ENCODE results near the gene AGPAT3. TPM values are rescaled to one million over a fixed set of nuclear protein-coding genes. Genes with fewer than 3 reads are reported as not detected.

Gene AGPAT3
- total RNA-seq, 1 donor from 2014 or later, result 97.6 TPM

- ATAC-seq, result peak; percentile 54
- DNase-seq, result peak; percentile 64
- intact Hi-C loops (cut with micrococcal nuclease), result no loop called here
These were observed 48.9 kb downstream of the AGPAT3 start for GRCh38 chr21:43913928-43914327.

DNA sequence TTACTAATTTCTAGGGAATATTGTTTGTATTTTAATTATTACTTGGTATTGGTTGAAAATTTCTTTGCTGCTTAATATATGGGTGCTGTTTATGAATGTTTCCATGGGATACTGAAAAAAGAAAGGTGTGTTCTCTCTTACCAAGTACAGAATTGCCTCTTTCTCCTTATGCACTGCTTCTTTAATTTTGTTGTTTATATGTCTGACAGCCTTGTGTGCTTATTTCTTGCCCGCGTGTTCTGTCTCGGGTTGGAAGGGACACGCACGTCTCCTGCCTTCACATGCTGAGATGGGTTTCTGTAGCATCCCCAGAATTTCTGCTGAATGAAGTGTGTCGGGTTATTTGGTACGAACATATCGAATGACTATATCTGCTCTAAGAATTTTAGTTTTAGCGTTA, 51.1 kb downstream of the AGPAT3 start:
- intact Hi-C loops (cut with micrococcal nuclease), result no loop called here
- no peak for ATAC-seq
- no peak for DNase-seq

GRCh38 chr21:43916691-43917514, 51.9 kb downstream of the AGPAT3 start:
- DNase-seq, result no peak
- intact Hi-C loops (cut with micrococcal nuclease), result no loop called here
- peak; percentile 40 for ATAC-seq

DNA sequence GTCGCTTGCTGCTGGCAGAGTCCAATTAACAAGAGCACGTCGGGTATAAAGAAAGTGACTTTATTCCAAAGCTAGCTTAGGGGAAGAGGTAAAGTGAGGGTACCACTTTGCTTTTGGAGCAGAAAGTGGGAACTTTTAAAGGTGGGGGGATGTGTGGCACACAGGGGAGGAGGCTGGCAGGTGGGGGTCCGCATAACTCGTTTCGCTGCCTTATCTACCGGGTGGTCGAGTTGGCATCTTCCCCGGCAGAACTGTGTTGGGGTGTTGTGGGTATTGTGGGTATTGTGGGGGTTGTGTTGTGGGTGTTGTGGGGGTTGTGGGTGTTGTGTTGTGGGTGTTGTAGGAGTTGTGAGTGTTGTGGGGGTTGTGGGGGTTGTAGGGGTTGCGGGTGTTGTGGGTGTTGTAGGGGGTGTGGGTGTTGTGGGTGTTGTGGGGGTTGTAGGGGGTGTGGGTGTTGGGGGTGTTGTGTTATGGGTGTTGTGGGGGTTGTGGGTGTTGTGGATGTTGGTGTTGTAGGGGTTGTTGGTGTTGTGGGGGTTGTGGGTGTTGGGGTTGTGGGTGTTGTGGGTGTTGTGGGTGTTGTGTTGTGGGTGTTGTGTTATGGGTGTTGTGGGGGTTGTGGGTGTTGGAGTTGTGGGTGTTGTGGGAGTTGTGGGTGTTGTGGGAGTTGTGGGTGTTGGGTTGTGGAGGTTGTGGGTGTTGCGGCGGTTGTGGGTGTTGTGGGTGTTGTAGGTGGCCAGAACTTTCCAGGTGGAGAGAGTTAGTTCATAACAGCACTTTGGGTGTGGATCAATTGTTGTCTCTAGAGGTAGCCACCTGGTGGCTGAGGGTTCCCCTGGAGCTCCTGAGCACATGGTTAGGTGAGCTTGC, 52.7 kb downstream of the AGPAT3 start:
- DNase-seq, result no peak
- intact Hi-C loops (cut with micrococcal nuclease), result no loop called here
- ATAC-seq, result no peak

GRCh38 chr21:43918385-43918947, 53.4 kb downstream of the AGPAT3 start:
- ATAC-seq, result no peak
- DNase-seq, result no peak

GRCh38 chr21:43919283-43919682, 54.3 kb downstream of the AGPAT3 start:
- no peak for DNase-seq
- ATAC-seq, result no peak
- intact Hi-C loops (cut with micrococcal nuclease), result no loop called here

More at GRCh38 chr21:43918385-43918947, 53.4 kb downstream of the AGPAT3 start:
- intact Hi-C loops (cut with micrococcal nuclease), result no loop called here

GRCh38 chr21:43919871-43920801, 55.1 kb downstream of the AGPAT3 start:
- no peak for ATAC-seq
- intact Hi-C loops (cut with micrococcal nuclease), result no loop called here
- DNase-seq, result no peak

GRCh38 chr21:43921571-43921978, 56.6 kb downstream of the AGPAT3 start:
- ATAC-seq, result no peak
- intact Hi-C loops (cut with micrococcal nuclease), result no loop called here
- no peak for DNase-seq

- intact Hi-C loops (cut with micrococcal nuclease), result no loop called here
- no peak for DNase-seq
- ATAC-seq, result no peak
These were observed 57.2 kb downstream of the AGPAT3 start for GRCh38 chr21:43921979-43922945.

DNA sequence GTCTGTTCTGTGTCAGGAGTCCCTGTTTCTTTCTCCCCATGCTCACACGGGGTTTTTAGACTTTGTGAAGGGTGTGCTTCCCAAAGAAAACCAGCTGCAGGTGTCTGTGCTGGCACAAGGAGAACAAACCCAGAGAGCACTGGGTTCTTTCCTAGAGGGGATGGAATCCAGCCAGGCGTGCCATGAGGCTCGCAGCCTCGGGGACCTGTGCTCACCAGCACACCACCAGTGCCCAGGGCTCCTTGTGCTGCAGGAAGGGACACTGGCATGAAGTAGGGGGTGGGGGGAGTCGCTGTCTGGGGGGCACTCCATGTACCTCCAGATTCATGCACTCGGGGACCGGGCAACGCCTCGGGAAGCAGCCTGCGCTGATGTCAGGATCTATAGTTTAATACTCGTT, 57.9 kb downstream of the AGPAT3 start:
- intact Hi-C loops (cut with micrococcal nuclease), result no loop called here
- ATAC-seq (peak; percentile 66), DNase-seq (peak; percentile 63)

GRCh38 chr21:43923391-43923790, 58.4 kb downstream of the AGPAT3 start:
- ATAC-seq (peak; percentile 19), DNase-seq (peak; percentile 29)
- intact Hi-C loops (cut with micrococcal nuclease), result no loop called here

DNA sequence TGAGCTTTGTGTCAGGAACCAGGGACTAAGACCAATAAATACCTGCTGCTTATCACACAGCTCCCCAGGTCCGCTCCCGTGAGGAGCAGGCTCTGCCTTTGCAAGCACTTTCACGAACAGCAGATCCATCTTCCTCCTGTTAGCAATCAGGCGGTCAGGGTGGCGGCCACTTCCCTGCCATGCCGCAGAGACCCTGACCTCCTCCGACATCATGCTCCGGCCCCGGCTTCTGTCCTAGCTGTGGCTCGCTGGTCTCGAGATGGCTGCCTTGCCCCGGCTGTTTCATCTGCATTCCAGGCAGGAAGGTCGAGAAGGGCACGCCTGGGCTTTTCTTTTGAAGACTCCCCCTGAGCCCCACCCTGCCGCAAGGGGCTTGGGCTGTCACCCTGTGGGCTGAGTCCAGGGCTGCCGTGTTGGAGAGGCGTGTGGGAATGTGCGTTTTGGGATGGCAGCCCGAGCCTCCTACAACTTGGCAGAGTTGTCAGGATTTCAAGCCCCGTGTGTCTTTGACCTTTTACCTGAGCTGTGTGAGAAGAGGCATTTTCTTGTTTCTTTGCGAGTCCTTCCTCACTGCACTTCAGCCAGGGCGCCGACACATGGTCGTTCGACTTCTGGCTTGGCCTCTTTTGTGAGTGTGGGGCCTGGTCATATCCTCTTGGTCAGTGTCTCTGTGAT, 59.5 kb downstream of the AGPAT3 start:
- ATAC-seq, result no peak
- intact Hi-C loops (cut with micrococcal nuclease), result no loop called here
- peak; percentile 36 for DNase-seq

DNA sequence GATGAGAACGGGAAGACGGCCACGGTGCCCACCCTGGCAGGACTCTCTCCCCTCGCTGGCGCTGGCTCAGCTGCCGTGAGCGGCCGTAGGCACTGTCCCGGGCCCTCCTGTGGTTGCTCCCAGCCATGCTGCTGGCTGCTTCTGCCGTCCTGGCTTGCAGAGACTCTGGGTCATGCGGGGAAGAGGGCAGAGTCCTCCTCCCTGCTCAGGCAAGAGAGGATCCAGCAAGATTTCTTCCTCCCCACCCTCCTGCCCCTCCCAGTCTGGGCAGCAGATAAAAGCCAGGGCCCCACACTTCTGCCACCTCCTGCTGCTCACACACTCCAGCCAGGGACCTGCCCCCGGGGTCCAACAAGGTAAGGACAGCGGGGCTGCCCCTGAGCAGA, 60.1 kb downstream of the AGPAT3 start:
- ATAC-seq (peak; percentile 34), DNase-seq (peak; percentile 62)
- intact Hi-C loops (cut with micrococcal nuclease), result no loop called here

DNA sequence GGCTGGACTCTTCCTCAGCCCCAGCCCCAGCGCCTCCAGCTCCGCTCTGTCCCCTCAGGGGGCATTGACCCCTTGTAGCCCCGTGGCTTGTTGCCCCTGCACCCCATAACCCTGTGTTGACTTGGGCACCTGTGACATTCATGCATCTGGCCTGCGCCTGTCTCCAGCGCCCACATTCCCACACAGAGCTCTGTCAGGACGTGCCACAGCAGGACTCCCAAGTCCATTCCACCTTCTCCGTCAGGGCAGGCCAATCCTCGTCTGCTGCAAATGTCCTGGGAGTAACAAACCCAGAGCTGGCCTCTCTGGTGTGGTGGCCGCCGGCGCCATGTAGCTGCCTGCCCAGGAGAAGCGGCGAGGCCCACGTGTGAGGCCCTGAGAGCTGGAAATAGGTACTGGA, 60.6 kb downstream of the AGPAT3 start:
- intact Hi-C loops (cut with micrococcal nuclease), result no loop called here
- no peak for ATAC-seq
- DNase-seq, result peak; percentile 40

DNA sequence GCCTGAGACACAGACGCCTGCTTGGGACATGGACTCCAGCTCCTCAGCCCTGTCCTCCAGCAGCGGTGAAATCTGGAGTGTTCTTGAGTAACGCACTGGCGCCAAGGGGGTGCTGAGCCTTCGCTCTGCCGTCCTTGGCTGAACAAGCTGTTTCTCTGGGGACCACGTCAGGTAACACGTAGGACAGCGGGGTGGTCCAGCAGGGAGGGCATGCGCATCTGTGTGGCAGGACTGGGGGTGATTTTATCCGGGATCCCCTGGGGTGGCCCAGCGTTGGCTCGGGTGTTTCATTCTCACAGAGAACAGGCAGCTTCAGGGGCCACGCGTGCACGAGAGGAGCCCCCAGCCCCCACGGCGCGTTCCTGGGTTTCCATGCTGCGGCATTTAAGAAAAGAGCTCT, 61.2 kb downstream of the AGPAT3 start:
- DNase-seq (no peak), ATAC-seq (no peak)
- intact Hi-C loops (cut with micrococcal nuclease), result no loop called here

DNA sequence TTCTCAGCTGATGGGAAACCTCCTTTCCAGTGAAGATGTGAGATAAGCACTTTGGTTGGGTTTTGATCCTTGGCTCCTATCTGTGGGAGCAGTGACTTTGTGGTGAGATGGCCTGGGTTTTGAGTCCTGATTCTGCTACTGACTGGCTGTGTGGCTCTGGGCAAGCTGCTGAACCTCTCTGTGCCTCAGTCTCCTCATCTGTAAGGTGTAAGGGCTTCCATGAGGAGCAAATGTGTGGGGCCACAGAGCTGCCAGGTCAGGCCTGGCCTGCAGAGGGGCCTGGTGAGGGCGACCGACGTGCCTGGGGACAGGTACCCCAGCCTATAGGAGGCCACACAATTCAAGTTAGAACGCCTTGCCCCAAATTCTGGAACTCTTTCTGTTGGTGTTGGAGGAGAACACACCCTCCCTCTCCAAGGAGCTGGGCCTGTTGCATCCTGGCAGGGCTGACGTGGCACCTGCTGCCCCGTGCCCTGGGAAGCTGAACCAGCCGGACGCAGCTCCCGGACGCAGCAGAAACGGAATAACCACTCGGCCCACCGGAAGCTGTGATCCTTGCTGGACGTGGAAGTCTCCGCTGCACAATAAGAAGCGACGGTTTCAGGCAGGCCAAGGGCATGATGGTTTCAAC, 62.7 kb downstream of the AGPAT3 start:
- no peak for ATAC-seq
- DNase-seq, result peak; percentile 30
- intact Hi-C loops (cut with micrococcal nuclease), result no loop called here
